Calu3 (cell line): ENCODE measurements around the gene ARHGEF19. TPM values are rescaled to one million over a fixed set of nuclear protein-coding genes. Genes with fewer than 3 reads are reported as not detected.
"Not testable (repeated sequence)": the region's sequence is repeated elsewhere in the genome, so short reads cannot be mapped to it uniquely, and the experiment has no call there.

Experiments used
- BruUV-seq: library from RNA; stranded (reverse); fragments of 400-500 nt; replicated peaks from 2 replicates; lab custom pipeline; 2021; lab: Mats Ljungman, UMichigan
- CTCF ChIA-PET: fragments of 300-600 bp; sonication (Branson Sonifier 250); formaldehyde crosslinking; loops from one replicate; lab custom pipeline; 2022; ENCODE audit warnings: antibody characterized with exemption; lab: Charles Lee
- DNase-seq: peaks from one replicate; pipeline ENCODE4 v3.0.0; 2022
- H3K27ac Mint-ChIP-seq: one replicate; pipeline ENCODE4 v1.8.0; 2022; ENCODE audit warnings: mixed read lengths; ENCODE audit not compliant: unreplicated experiment
- H3K27me3 Mint-ChIP-seq: one replicate; pipeline ENCODE4 v1.8.0; 2022; ENCODE audit warnings: mixed read lengths; ENCODE audit not compliant: unreplicated experiment
- H3K36me3 Mint-ChIP-seq: one replicate; pipeline ENCODE4 v1.8.0; 2022; ENCODE audit warnings: mild to moderate bottlenecking, moderate library complexity, mixed read lengths; ENCODE audit not compliant: insufficient read depth, unreplicated experiment
- H3K4me1 Mint-ChIP-seq: one replicate; pipeline ENCODE4 v1.8.0; 2022; ENCODE audit warnings: mild to moderate bottlenecking, low read depth, mixed read lengths; ENCODE audit not compliant: unreplicated experiment
- H3K4me3 Mint-ChIP-seq: one replicate; pipeline ENCODE4 v1.8.0; 2022; ENCODE audit warnings: mild to moderate bottlenecking, low read depth, moderate library complexity, mixed read lengths; ENCODE audit not compliant: unreplicated experiment
- H3K9me3 Mint-ChIP-seq: one replicate; pipeline ENCODE4 v1.8.0; 2022; ENCODE audit warnings: low read depth, mixed read lengths; ENCODE audit not compliant: unreplicated experiment
- CTCF ChIP-seq: fragments of 200-600 bp; IDR thresholded peaks from one replicate; pipeline ENCODE4 v1.8.0; 2022; ENCODE audit warnings: antibody characterized with exemption; ENCODE audit not compliant: unreplicated experiment
- intact Hi-C: fragments of 100-400 bp; cut with micrococcal nuclease; formaldehyde crosslinking; loops from one replicate; pipeline ENCODE4 v1.10.0; 2022; ENCODE audit not compliant: unreplicated experiment
- total RNA-seq: library from RNA; stranded (reverse); gene quantifications from 2 replicates; pipeline ENCODE4 v1.2.3, GENCODE V29; 2022

ARHGEF19 gene
- total RNA-seq, 1 experiment from 2014 or later: 17.2 TPM

- Mint-ChIP-seq H3K36me3 (peaks cover 35% of the 10 kb centered on the region), H3K4me3 (no peak overlapping the region), H3K9me3 (no peaks in the 10 kb centered on the region), H3K4me1 (peaks cover 50% of the 10 kb centered on the region), H3K27ac (peak overlapping the region; percentile 100), H3K27me3 (no peaks in the 10 kb centered on the region)
- no TSS peak for BruUV-seq
- intact Hi-C loops: loop anchor here (2.0 kb wide), 2 partner anchors 18 to 26 kb away; no protein-coding TSS in a partner anchor
- DNase-seq: no peak
- no peak for TF ChIP-seq CTCF
- CTCF ChIA-PET: interaction anchor here (0.6 to 1.3 kb wide), 3 partner anchors 18 to 94 kb away, joined by 3 to 7 read pairs (median 4); no protein-coding TSS in a partner anchor
Measured at GRCh38 chr1:16172218-16172830, 40.1 kb downstream of the ARHGEF19 start.

- intact Hi-C loops: loop anchor here (2.0 kb wide), 2 partner anchors 17 to 25 kb away; no protein-coding TSS in a partner anchor
- no TSS peak for BruUV-seq
- Mint-ChIP-seq H3K36me3 (peaks cover 39% of the 10 kb centered on the region), H3K4me1 (peaks cover 42% of the 10 kb centered on the region), H3K9me3 (no peaks in the 10 kb centered on the region), H3K27me3 (no peaks in the 10 kb centered on the region), H3K27ac (peak overlapping the region; percentile 100), H3K4me3 (no peak overlapping the region)
- DNase-seq: no peak
- no peak for TF ChIP-seq CTCF
- CTCF ChIA-PET: no interaction called here
Measured at GRCh38 chr1:16171314-16172151, 40.9 kb downstream of the ARHGEF19 start.

DNA sequence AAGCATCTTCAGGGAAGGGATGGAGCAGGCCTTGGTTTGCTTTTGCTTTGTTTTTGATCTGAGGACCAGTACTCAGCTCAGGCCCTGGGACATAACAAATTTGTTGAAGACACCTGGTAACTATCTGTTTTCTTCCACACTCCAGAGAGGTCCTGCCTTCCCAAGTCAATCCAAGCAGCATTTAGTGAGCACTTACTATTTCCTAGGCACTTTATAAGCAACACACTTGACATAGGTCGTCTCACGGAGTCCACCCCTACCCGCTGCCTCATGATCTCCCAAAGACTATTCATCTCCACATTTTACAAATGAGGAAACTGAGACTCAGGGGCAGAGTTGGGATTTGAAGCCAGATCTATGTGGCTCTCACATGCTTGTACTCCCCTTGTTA, 42.2 kb downstream of the ARHGEF19 start:
- no peaks in the 10 kb centered on the region for H3K27me3 Mint-ChIP-seq
- H3K4me3 Mint-ChIP-seq: no peak overlapping the region
- intact Hi-C loops: no loop called here
- peaks cover 46% of the 10 kb centered on the region for H3K4me1 Mint-ChIP-seq
- no TSS peak for BruUV-seq
- DNase-seq: no peak
- CTCF ChIA-PET: interaction anchor here (0.8 kb wide), 1 partner anchor 16 kb away, joined by 11 read pairs; no protein-coding TSS in a partner anchor
- no peaks in the 10 kb centered on the region for H3K9me3 Mint-ChIP-seq
- no peak overlapping the region for H3K27ac Mint-ChIP-seq
- TF ChIP-seq CTCF: no peak
- H3K36me3 Mint-ChIP-seq: peaks cover 43% of the 10 kb centered on the region

DNA sequence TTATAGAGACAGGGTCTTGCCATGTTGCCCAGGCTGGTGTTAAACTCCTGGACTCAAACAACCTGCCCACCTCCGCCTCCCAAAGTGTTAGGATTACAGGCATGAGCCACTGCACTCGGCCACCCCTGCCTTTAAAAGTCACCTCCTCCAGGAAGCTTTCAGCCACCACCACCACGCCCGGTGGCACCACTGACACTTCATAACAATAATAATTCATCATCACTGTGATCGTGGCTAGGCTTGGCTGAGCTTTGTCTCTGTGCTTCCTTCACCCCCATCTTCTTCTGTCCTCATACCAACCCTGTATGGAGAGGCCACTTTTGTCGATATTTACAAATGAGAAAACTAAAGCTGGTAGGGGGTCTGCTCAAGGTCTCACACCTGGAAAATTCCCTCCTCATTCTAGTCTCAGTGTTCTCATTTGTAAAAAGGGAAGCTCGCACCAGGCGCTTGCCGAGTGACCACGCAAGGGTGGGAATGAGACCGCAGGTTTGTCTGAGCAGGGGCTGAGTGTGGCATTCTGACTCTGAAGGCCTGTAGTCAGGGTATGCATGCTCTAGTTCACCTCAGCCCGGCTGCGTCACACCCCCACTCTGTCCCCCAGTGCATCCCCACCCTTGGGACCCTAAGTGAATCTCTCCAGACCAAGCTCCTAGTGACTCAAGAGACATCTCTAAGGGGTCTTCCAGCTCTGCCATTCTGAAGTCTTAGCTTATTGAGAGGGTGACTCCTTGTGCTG, 43.7 kb downstream of the ARHGEF19 start:
- Mint-ChIP-seq H3K4me3 (no peak overlapping the region), H3K27me3 (no peaks in the 10 kb centered on the region), H3K4me1 (peaks cover 50% of the 10 kb centered on the region), H3K9me3 (no peaks in the 10 kb centered on the region), H3K27ac (no peak overlapping the region), H3K36me3 (peaks cover 45% of the 10 kb centered on the region)
- CTCF ChIA-PET: no interaction called here
- no peak for TF ChIP-seq CTCF
- intact Hi-C loops: no loop called here
- DNase-seq: no peak
- no TSS peak for BruUV-seq

- DNase-seq, intact Hi-C loops, H3K27ac Mint-ChIP-seq, BruUV-seq, CTCF ChIA-PET, H3K9me3 Mint-ChIP-seq, H3K27me3 Mint-ChIP-seq: not testable (repeated sequence)
- Mint-ChIP-seq H3K4me1 (peaks cover 46% of the 10 kb centered on the region), H3K36me3 (peaks cover 41% of the 10 kb centered on the region), H3K4me3 (peak overlapping the region; percentile 61)
Measured at GRCh38 chr1:16168144-16168495, 44.3 kb downstream of the ARHGEF19 start.
